ENCODE data around the gene CELA1. TPM values are rescaled to one million over a fixed set of nuclear protein-coding genes. Genes with fewer than 3 reads are reported as not detected.

CELA1 gene
- total RNA-seq, 1 experiment from 2014 or later: not detected

GRCh38 chr12:51369581-51369980, 23.1 kb upstream of the CELA1 start (continued):
- no peak for TF ChIP-seq CEBPB (IDR thresholded peaks at IDR 0.05; ENCODE audit: low read depth)
- no peak for TF ChIP-seq EZH2phosphoT487 (IDR thresholded peaks at IDR 0.05; ENCODE audit: borderline replicate concordance)

GRCh38 chr12:51368640-51369517, 22.4 kb upstream of the CELA1 start:
- no peak overlapping the region for H3K4me2 ChIP-seq (ENCODE audit: low read length)

More at GRCh38 chr12:51368640-51369517, 22.4 kb upstream of the CELA1 start:
- Histone ChIP-seq H4K20me1 (ENCODE audit: insufficient read depth) (no peaks in the 10 kb centered on the region), H3K27me3 (ENCODE audit: insufficient read depth, low read length) (no peaks in the 10 kb centered on the region), H3K9ac (ENCODE audit: low read length) (no peak overlapping the region), H3K4me3 (replicated peaks in 1 of 2; ENCODE audit: low read depth in 1 of 2, low read length in 2 of 2) (no peak overlapping the region), H3K36me3 (ENCODE audit: control insufficient read depth in 1 of 2, insufficient read depth in 2 of 2, low read length in 2 of 2) (no peaks in the 10 kb centered on the region), H3K9me2 (ENCODE audit: insufficient read depth) (no peaks in the 10 kb centered on the region), H3K27ac (ENCODE audit: low read depth, low read length) (no peak overlapping the region), H3K9me3 (ENCODE audit: control insufficient read depth in 1 of 2, insufficient read depth in 1 of 2, low read depth in 1 of 2, low read length in 2 of 2) (no peaks in the 10 kb centered on the region), H2AFZ (ENCODE audit: low read depth, low read length, poor library complexity, severe bottlenecking) (no peak overlapping the region), H3K4me1 (ENCODE audit: control insufficient read depth in 1 of 2, insufficient read depth in 2 of 2, low read length in 2 of 2) (peaks cover 16 to 23% of the 10 kb centered on the region in 2 experiments), H3K79me2 (ENCODE audit: insufficient read depth, low read length) (no peaks in the 10 kb centered on the region)
- BruUV-seq (replicated peaks): no TSS peak
- intact Hi-C loops (cut with micrococcal nuclease): no loop called here
- no peak for TF ChIP-seq ZNF274 (IDR thresholded peaks at IDR 0.05; ENCODE audit: low read depth, low read length)
- no peak for TF ChIP-seq CBX3 (IDR thresholded peaks at IDR 0.05; ENCODE audit: low read depth)
- TF ChIP-seq RAD21 (IDR thresholded peaks at IDR 0.05; ENCODE audit: low read depth): no peak
- TF ChIP-seq, protein P1, sequence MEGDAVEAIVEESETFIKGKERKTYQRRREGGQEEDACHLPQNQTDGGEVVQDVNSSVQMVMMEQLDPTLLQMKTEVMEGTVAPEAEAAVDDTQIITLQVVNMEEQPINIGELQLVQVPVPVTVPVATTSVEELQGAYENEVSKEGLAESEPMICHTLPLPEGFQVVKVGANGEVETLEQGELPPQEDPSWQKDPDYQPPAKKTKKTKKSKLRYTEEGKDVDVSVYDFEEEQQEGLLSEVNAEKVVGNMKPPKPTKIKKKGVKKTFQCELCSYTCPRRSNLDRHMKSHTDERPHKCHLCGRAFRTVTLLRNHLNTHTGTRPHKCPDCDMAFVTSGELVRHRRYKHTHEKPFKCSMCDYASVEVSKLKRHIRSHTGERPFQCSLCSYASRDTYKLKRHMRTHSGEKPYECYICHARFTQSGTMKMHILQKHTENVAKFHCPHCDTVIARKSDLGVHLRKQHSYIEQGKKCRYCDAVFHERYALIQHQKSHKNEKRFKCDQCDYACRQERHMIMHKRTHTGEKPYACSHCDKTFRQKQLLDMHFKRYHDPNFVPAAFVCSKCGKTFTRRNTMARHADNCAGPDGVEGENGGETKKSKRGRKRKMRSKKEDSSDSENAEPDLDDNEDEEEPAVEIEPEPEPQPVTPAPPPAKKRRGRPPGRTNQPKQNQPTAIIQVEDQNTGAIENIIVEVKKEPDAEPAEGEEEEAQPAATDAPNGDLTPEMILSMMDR (IDR thresholded peaks at IDR 0.05 in 2 of 3, conservative IDR thresholded peaks at IDR 0.05 in 1 of 3; ENCODE audit: borderline replicate concordance in 1 of 3, insufficient read depth in 1 of 3, low read depth in 2 of 3, low read length in 2 of 3): no peak
- TF ChIP-seq FOSL1 (IDR thresholded peaks at IDR 0.05; ENCODE audit: low read depth): no peak
- TF ChIP-seq SIN3A (IDR thresholded peaks at IDR 0.05; ENCODE audit: low read depth): no peak
- no peak for TF ChIP-seq CEBPB (IDR thresholded peaks at IDR 0.05; ENCODE audit: low read depth)
- TF ChIP-seq EZH2 (IDR thresholded peaks at IDR 0.05): no peak
- no peak for TF ChIP-seq ATF3 (IDR thresholded peaks at IDR 0.05)
- TF ChIP-seq SP1 (IDR thresholded peaks at IDR 0.05; ENCODE audit: low read depth): no peak
- TF ChIP-seq EGR1 (IDR thresholded peaks at IDR 0.05; ENCODE audit: low read depth): no peak
- TF ChIP-seq, protein P2, sequence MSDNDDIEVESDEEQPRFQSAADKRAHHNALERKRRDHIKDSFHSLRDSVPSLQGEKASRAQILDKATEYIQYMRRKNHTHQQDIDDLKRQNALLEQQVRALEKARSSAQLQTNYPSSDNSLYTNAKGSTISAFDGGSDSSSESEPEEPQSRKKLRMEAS (IDR thresholded peaks at IDR 0.05): no peak
- TF ChIP-seq, protein P3, sequence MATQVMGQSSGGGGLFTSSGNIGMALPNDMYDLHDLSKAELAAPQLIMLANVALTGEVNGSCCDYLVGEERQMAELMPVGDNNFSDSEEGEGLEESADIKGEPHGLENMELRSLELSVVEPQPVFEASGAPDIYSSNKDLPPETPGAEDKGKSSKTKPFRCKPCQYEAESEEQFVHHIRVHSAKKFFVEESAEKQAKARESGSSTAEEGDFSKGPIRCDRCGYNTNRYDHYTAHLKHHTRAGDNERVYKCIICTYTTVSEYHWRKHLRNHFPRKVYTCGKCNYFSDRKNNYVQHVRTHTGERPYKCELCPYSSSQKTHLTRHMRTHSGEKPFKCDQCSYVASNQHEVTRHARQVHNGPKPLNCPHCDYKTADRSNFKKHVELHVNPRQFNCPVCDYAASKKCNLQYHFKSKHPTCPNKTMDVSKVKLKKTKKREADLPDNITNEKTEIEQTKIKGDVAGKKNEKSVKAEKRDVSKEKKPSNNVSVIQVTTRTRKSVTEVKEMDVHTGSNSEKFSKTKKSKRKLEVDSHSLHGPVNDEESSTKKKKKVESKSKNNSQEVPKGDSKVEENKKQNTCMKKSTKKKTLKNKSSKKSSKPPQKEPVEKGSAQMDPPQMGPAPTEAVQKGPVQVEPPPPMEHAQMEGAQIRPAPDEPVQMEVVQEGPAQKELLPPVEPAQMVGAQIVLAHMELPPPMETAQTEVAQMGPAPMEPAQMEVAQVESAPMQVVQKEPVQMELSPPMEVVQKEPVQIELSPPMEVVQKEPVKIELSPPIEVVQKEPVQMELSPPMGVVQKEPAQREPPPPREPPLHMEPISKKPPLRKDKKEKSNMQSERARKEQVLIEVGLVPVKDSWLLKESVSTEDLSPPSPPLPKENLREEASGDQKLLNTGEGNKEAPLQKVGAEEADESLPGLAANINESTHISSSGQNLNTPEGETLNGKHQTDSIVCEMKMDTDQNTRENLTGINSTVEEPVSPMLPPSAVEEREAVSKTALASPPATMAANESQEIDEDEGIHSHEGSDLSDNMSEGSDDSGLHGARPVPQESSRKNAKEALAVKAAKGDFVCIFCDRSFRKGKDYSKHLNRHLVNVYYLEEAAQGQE (IDR thresholded peaks at IDR 0.05; ENCODE audit: low read depth): no peak
- TF ChIP-seq TCF7L2 (IDR thresholded peaks at IDR 0.05; ENCODE audit: borderline replicate concordance, extremely low read depth, insufficient read depth, insufficient read length): no peak
- TF ChIP-seq EZH2phosphoT487 (IDR thresholded peaks at IDR 0.05; ENCODE audit: borderline replicate concordance): no peak
- no peak for TF ChIP-seq JUND (IDR thresholded peaks at IDR 0.05)
- TF ChIP-seq ELF1 (IDR thresholded peaks at IDR 0.05; ENCODE audit: borderline replicate concordance, low read depth): no peak
- TF ChIP-seq YY1 (IDR thresholded peaks at IDR 0.05; ENCODE audit: extremely low read depth, insufficient replicate concordance, low read depth, low read length): no peak
- no peak for TF ChIP-seq SRF (IDR thresholded peaks at IDR 0.05; ENCODE audit: low read depth)
- no peak for ATAC-seq
- CTCF ChIA-PET: no interaction called here
- RAD21 ChIA-PET (ENCODE audit: low non-redundant PET in 1 of 2, low total read pairs in 2 of 2, uncharacterized antibody in 2 of 2, unreplicated experiment in 2 of 2): no interaction called here
- POLR2A ChIA-PET: no interaction called here
- no peak for DNase-seq (ENCODE audit: low read depth, low spot score)
